Cardiac fibroblast (primary cell): ENCODE data around the gene PARP8.
"Not testable (repeated sequence)": the region's sequence is repeated elsewhere in the genome, so short reads cannot be mapped to it uniquely, and the experiment has no call there.

Experiments
- DNase-seq, 2 donors: peaks; one replicate each; pipeline versions ENCODE4 v3.0.0 to v3.0.0-alpha.2; 2010; ENCODE audit warnings: low read depth in 2 of 2
- H3K4me3 ChIP-seq, 2 donors: replicated peaks in 1 of 2; 1 replicate in 1 of 2; 2 replicates in 1 of 2; pipeline ENCODE4 v1.5.1; 2011; ENCODE audit warnings: low read depth in 2 of 2, low read length in 2 of 2, mild to moderate bottlenecking in 2 of 2, moderate library complexity in 1 of 2
- CTCF ChIP-seq: IDR thresholded peaks from one replicate; pipeline ENCODE4 v1.5.1; 2011; ENCODE audit warnings: low read depth, mild to moderate bottlenecking, low read length, inconsistent platforms

Gene PARP8

GRCh38 chr5:50808406-50808805 is 142.0 kb downstream of the PARP8 start:
- H3K4me3 ChIP-seq = no peak overlapping the region
- DNase-seq = peak in 1 of 2 donors; percentile 5
- no peak for TF ChIP-seq CTCF

GRCh38 chr5:50811746-50812145 is 145.3 kb downstream of the PARP8 start:
- DNase-seq, H3K4me3 ChIP-seq: not testable (repeated sequence)

- H3K4me3 ChIP-seq = no peak overlapping the region
- DNase-seq = no peak
- no peak for TF ChIP-seq CTCF
Measured at GRCh38 chr5:50813691-50814090, 147.3 kb downstream of the PARP8 start.

- TF ChIP-seq CTCF = no peak
- no peak for DNase-seq
- no peak overlapping the region for H3K4me3 ChIP-seq
Measured at GRCh38 chr5:50814556-50814955, 148.1 kb downstream of the PARP8 start.

GRCh38 chr5:50822046-50822445 is 155.6 kb downstream of the PARP8 start:
- DNase-seq = no peak
- H3K4me3 ChIP-seq = no peak overlapping the region
- no peak for TF ChIP-seq CTCF

- DNase-seq = no peak
- no peak overlapping the region for H3K4me3 ChIP-seq
- TF ChIP-seq CTCF = no peak
Measured at GRCh38 chr5:50822761-50823160, 156.3 kb downstream of the PARP8 start.

- DNase-seq = no peak
- TF ChIP-seq CTCF = no peak
- no peak overlapping the region for H3K4me3 ChIP-seq
Measured at GRCh38 chr5:50823568-50823967, 157.1 kb downstream of the PARP8 start.
